Cardiac muscle cell (in vitro differentiated cells and primary cell): ENCODE data around the gene CLRN3. TPM values are rescaled to one million over a fixed set of nuclear protein-coding genes. Genes with fewer than 3 reads are reported as not detected.

Source experiments
- DNase-seq, 2 donors: peaks; one replicate each; pipeline versions ENCODE4 v3.0.0 to v3.0.0-alpha.2; 2010 to 2017; ENCODE audit warnings: low read depth in 1 of 2, low spot score in 1 of 2
- H3K27ac ChIP-seq: fragments of 200-600 bp; sonication (generic); 2 replicates; pipeline ENCODE4 v1.5.1; 2016
- H3K27me3 ChIP-seq: fragments of 200-600 bp; sonication (generic); 2 replicates; pipeline ENCODE4 v1.6.0; 2016; ENCODE audit warnings: control low read depth
- H3K36me3 ChIP-seq: fragments of 200-600 bp; sonication (generic); 2 replicates; pipeline ENCODE4 v1.5.1; 2016; ENCODE audit warnings: control low read depth
- H3K4me1 ChIP-seq: fragments of 200-600 bp; sonication (generic); 2 replicates; pipeline ENCODE4 v1.8.1; 2017; ENCODE audit warnings: low read depth, mild to moderate bottlenecking, mixed run types
- H3K4me3 ChIP-seq: fragments of 200-600 bp; sonication (generic); 2 replicates; pipeline ENCODE4 v1.5.1; 2016; ENCODE audit warnings: mild to moderate bottlenecking
- H3K9me3 ChIP-seq: fragments of 200-600 bp; sonication (generic); 2 replicates; pipeline ENCODE4 v1.5.1; 2017; ENCODE audit warnings: low read depth, mild to moderate bottlenecking, control low read depth
- CTCF ChIP-seq: IDR thresholded peaks from 2 replicates; pipeline ENCODE4 v1.5.1; 2012; ENCODE audit warnings: low read depth, mild to moderate bottlenecking, low read length
- polyA plus RNA-seq: library from polyadenylated mRNA; unstranded; fragments of >200 nt; fragmentation: Nextera tagmentation; extraction: Ambion mirVana; gene quantifications from 2 replicates; pipeline ENCODE4 v1.2.1, GENCODE V29; 2016
- total RNA-seq: library from RNA; depleted of rRNA; stranded (reverse); fragments of >200 nt; gene quantifications from 2 replicates; pipeline ENCODE4 v1.2.3, GENCODE V29; 2016

The CLRN3 gene
- total and polyA plus RNA-seq, 2 experiments from 2014 or later = not detected

- no peaks in the 10 kb centered on the region for H3K4me1 ChIP-seq
- no peaks in the 10 kb centered on the region for H3K36me3 ChIP-seq
- H3K27ac ChIP-seq = no peak overlapping the region
- no peaks in the 10 kb centered on the region for H3K9me3 ChIP-seq
- peaks cover 3% of the 10 kb centered on the region for H3K27me3 ChIP-seq
- H3K4me3 ChIP-seq = no peak overlapping the region
- no peak for DNase-seq
- no peak for TF ChIP-seq CTCF
Observed at GRCh38 chr10:127882391-127882790, 10.3 kb downstream of the CLRN3 start.

- no peak for TF ChIP-seq CTCF
- Histone ChIP-seq H3K36me3 (no peaks in the 10 kb centered on the region), H3K9me3 (no peaks in the 10 kb centered on the region), H3K4me3 (no peak overlapping the region), H3K27me3 (peaks cover 3% of the 10 kb centered on the region), H3K4me1 (no peaks in the 10 kb centered on the region), H3K27ac (no peak overlapping the region)
- no peak for DNase-seq
Observed at GRCh38 chr10:127881262-127881661, 11.5 kb downstream of the CLRN3 start.

- no peaks in the 10 kb centered on the region for H3K4me1 ChIP-seq
- no peak overlapping the region for H3K27ac ChIP-seq
- peaks cover 3% of the 10 kb centered on the region for H3K27me3 ChIP-seq
- H3K9me3 ChIP-seq = no peaks in the 10 kb centered on the region
- no peaks in the 10 kb centered on the region for H3K36me3 ChIP-seq
- H3K4me3 ChIP-seq = no peak overlapping the region
- no peak for TF ChIP-seq CTCF
- no peak for DNase-seq
Observed at GRCh38 chr10:127880557-127880956, 12.2 kb downstream of the CLRN3 start.

- DNase-seq = no peak
- Histone ChIP-seq H3K27ac (no peak overlapping the region), H3K36me3 (no peaks in the 10 kb centered on the region)
Observed at GRCh38 chr10:127878475-127879055, 14.2 kb downstream of the CLRN3 start.

GRCh38 chr10:127877699-127878098 is 15.0 kb downstream of the CLRN3 start:
- H3K27ac ChIP-seq = no peak overlapping the region
- no peak for DNase-seq
- H3K9me3 ChIP-seq = no peaks in the 10 kb centered on the region
- no peak for TF ChIP-seq CTCF
- H3K4me3 ChIP-seq = no peak overlapping the region
- H3K36me3 ChIP-seq = no peaks in the 10 kb centered on the region
- no peaks in the 10 kb centered on the region for H3K4me1 ChIP-seq
- peaks cover 3% of the 10 kb centered on the region for H3K27me3 ChIP-seq

More at GRCh38 chr10:127878475-127879055, 14.2 kb downstream of the CLRN3 start:
- Histone ChIP-seq H3K27me3 (peaks cover 3% of the 10 kb centered on the region), H3K9me3 (no peaks in the 10 kb centered on the region), H3K4me1 (no peaks in the 10 kb centered on the region), H3K4me3 (no peak overlapping the region)
- TF ChIP-seq CTCF = no peak

GRCh38 chr10:127877116-127877515 is 15.6 kb downstream of the CLRN3 start:
- no peak for TF ChIP-seq CTCF
- Histone ChIP-seq H3K4me3 (no peak overlapping the region), H3K4me1 (no peaks in the 10 kb centered on the region), H3K27ac (no peak overlapping the region), H3K27me3 (peaks cover 3% of the 10 kb centered on the region), H3K9me3 (no peaks in the 10 kb centered on the region), H3K36me3 (no peaks in the 10 kb centered on the region)
- no peak for DNase-seq
